ENCODE data around the gene OR51E1.

DNA sequence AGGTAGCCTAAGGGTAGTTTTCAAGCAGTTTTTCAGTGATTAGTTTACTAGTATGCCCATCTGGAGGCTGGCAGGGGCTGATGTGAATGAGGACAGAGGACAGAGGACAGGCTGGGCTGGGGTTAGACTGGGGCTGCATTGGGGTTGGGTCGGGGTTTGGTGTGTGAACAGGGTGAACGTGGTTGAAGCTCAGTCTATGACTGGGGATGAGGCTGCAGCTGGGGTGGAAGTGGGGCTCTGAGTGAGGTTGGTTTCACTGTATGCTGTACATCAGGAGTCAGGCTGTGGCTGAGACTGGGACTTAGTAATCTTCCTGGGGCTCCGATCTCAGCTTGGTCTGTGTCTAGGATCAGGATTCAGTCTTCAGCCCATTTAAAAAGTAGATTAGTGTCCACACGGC lies 451 bp downstream of the OR51E1 start:
- TF ChIP-seq, protein P1, sequence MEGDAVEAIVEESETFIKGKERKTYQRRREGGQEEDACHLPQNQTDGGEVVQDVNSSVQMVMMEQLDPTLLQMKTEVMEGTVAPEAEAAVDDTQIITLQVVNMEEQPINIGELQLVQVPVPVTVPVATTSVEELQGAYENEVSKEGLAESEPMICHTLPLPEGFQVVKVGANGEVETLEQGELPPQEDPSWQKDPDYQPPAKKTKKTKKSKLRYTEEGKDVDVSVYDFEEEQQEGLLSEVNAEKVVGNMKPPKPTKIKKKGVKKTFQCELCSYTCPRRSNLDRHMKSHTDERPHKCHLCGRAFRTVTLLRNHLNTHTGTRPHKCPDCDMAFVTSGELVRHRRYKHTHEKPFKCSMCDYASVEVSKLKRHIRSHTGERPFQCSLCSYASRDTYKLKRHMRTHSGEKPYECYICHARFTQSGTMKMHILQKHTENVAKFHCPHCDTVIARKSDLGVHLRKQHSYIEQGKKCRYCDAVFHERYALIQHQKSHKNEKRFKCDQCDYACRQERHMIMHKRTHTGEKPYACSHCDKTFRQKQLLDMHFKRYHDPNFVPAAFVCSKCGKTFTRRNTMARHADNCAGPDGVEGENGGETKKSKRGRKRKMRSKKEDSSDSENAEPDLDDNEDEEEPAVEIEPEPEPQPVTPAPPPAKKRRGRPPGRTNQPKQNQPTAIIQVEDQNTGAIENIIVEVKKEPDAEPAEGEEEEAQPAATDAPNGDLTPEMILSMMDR (IDR thresholded peaks at IDR 0.05 in 2 of 3, conservative IDR thresholded peaks at IDR 0.05 in 1 of 3; ENCODE audit: control insufficient read depth in 2 of 3, extremely low read depth in 1 of 3, insufficient read depth in 1 of 3, low read depth in 3 of 3, low read length in 3 of 3), result no peak
- TF ChIP-seq POLR2AphosphoS5 (IDR thresholded peaks at IDR 0.05; ENCODE audit: low read length), result no peak
- TF ChIP-seq ZNF24 (IDR thresholded peaks at IDR 0.05), result no peak
- no peak for TF ChIP-seq SMARCA5 (IDR thresholded peaks at IDR 0.05)
- no peak for TF ChIP-seq POLR2A (IDR thresholded peaks at IDR 0.05; ENCODE audit: low read depth, low read length)
- TF ChIP-seq FOXK2 (IDR thresholded peaks at IDR 0.05), result no peak
